ENCODE data around the gene LANCL3. TPM values are rescaled to one million over a fixed set of nuclear protein-coding genes. Genes with fewer than 3 reads are reported as not detected.
"Not testable (repeated sequence)": the region's sequence is repeated elsewhere in the genome, so short reads cannot be mapped to it uniquely, and the experiment has no call there.

LANCL3 gene
- 0.20 TPM for polyA plus RNA-seq (ENCODE audit: insufficient read length)
- long read RNA-seq, donor 1, result 0 reads
- long read RNA-seq, donor 2, partial matches to known transcripts, result 0 of 1 reads
- long read RNA-seq, donor 2, other reads (novel, unspliced or antisense), result 0 of 1 reads
- long read RNA-seq, donor 3, result 0 reads
- long read RNA-seq, donor 4, result 0 reads
- long read RNA-seq, donor 5, result 0 reads
- long read RNA-seq, donor 6, result 0 reads
- long read RNA-seq, donor 7, result 0 reads
- long read RNA-seq, donor 8, result 0 reads

GRCh38 chrX:37571426-37572107 lies at the start of gene LANCL3:
LANCL3 (plus strand) TSS chrX:37571661; CDS start chrX:37571871, 210 bp downstream.
- not testable (repeated sequence) for DNase-seq

- not testable (repeated sequence) for DNase-seq
These were observed 47.8 kb upstream of the LANCL3 start for GRCh38 chrX:37523673-37524072.

GRCh38 chrX:37541991-37542390 lies 29.5 kb upstream of the LANCL3 start:
- no peak for DNase-seq

- DNase-seq, result no peak
These were observed 28.7 kb upstream of the LANCL3 start for GRCh38 chrX:37542791-37543190.

GRCh38 chrX:37543324-37543723 lies 28.1 kb upstream of the LANCL3 start:
- DNase-seq, result no peak

- not testable (repeated sequence) for DNase-seq
These were observed 26.9 kb upstream of the LANCL3 start for GRCh38 chrX:37544531-37544930.

GRCh38 chrX:37545066-37545465 lies 26.4 kb upstream of the LANCL3 start:
- no peak for DNase-seq

- DNase-seq, result not testable (repeated sequence)
These were observed 21.8 kb upstream of the LANCL3 start for GRCh38 chrX:37549619-37550018.

GRCh38 chrX:37553476-37553875 lies 18.0 kb upstream of the LANCL3 start:
- DNase-seq, result no peak

GRCh38 chrX:37565254-37565653 lies 6.2 kb upstream of the LANCL3 start:
- DNase-seq, result not testable (repeated sequence)

- DNase-seq, result not testable (repeated sequence)
These were observed 1.1 kb upstream of the LANCL3 start for GRCh38 chrX:37570349-37570748.

GRCh38 chrX:37572108-37572587 lies 687 bp downstream of the LANCL3 start:
- not testable (repeated sequence) for DNase-seq

GRCh38 chrX:37573121-37573520 lies 1.7 kb downstream of the LANCL3 start:
- not testable (repeated sequence) for DNase-seq

GRCh38 chrX:37578045-37578444 lies 6.6 kb downstream of the LANCL3 start:
- no peak for DNase-seq

- DNase-seq, result no peak
These were observed 8.6 kb downstream of the LANCL3 start for GRCh38 chrX:37580080-37580479.

- DNase-seq, result not testable (repeated sequence)
These were observed 15.9 kb downstream of the LANCL3 start for GRCh38 chrX:37587337-37587736.

- no peak for DNase-seq
These were observed 18.6 kb downstream of the LANCL3 start for GRCh38 chrX:37590047-37590446.

GRCh38 chrX:37594755-37595382 lies 23.4 kb downstream of the LANCL3 start:
- no peak for DNase-seq

- DNase-seq, result no peak
These were observed 28.3 kb downstream of the LANCL3 start for GRCh38 chrX:37599729-37600128.

- DNase-seq, result no peak
These were observed 32.5 kb downstream of the LANCL3 start for GRCh38 chrX:37603938-37604409.

- no peak for DNase-seq
These were observed 35.8 kb downstream of the LANCL3 start for GRCh38 chrX:37607243-37607642.

- no peak for DNase-seq
These were observed 36.7 kb downstream of the LANCL3 start for GRCh38 chrX:37608156-37608555.

- no peak for DNase-seq
These were observed 38.3 kb downstream of the LANCL3 start for GRCh38 chrX:37609727-37610126.
